ENCODE measurements around the gene BMPR1B.

BMPR1B gene

GRCh38 chr4:95108883-95109421, 351.2 kb downstream of the BMPR1B start:
- no peak for DNase-seq (ENCODE audit: low spot score)
- no peak for TF ChIP-seq CTCF (IDR thresholded peaks at IDR 0.05; ENCODE audit: extremely low read depth, missing control alignments)

GRCh38 chr4:95114521-95114920, 356.8 kb downstream of the BMPR1B start:
- no peak for TF ChIP-seq CTCF (IDR thresholded peaks at IDR 0.05; ENCODE audit: extremely low read depth, missing control alignments)
- DNase-seq (ENCODE audit: low spot score): no peak

GRCh38 chr4:95118497-95118896, 360.7 kb downstream of the BMPR1B start:
- no peak for DNase-seq (ENCODE audit: low spot score)

GRCh38 chr4:95120456-95120855, 362.7 kb downstream of the BMPR1B start:
- DNase-seq (ENCODE audit: low spot score): no peak
- TF ChIP-seq CTCF (IDR thresholded peaks at IDR 0.05; ENCODE audit: extremely low read depth, missing control alignments): no peak

More at GRCh38 chr4:95118497-95118896, 360.7 kb downstream of the BMPR1B start:
- TF ChIP-seq CTCF (IDR thresholded peaks at IDR 0.05; ENCODE audit: extremely low read depth, missing control alignments): no peak

GRCh38 chr4:95122001-95122400, 364.2 kb downstream of the BMPR1B start:
- no peak for DNase-seq (ENCODE audit: low spot score)
- TF ChIP-seq CTCF (IDR thresholded peaks at IDR 0.05; ENCODE audit: extremely low read depth, missing control alignments): no peak

- peak; percentile 8 for DNase-seq (ENCODE audit: low spot score)
- no peak for TF ChIP-seq CTCF (IDR thresholded peaks at IDR 0.05; ENCODE audit: extremely low read depth, missing control alignments)
These were observed 367.2 kb downstream of the BMPR1B start for GRCh38 chr4:95124906-95125504.

GRCh38 chr4:95129031-95129430, 371.3 kb downstream of the BMPR1B start:
- TF ChIP-seq CTCF (IDR thresholded peaks at IDR 0.05; ENCODE audit: extremely low read depth, missing control alignments): no peak
- no peak for DNase-seq (ENCODE audit: low spot score)
